Measurements from ENCODE around the gene RAPGEF4. TPM values are rescaled to one million over a fixed set of nuclear protein-coding genes. Genes with fewer than 3 reads are reported as not detected.

RAPGEF4 gene
- total and polyA plus RNA-seq, 9 of the 15 experiments (the other 6 are each of a cell fraction or from before 2014, with no cell fraction given) = 0.04 to 0.33 (median 0.13) TPM; not detected in 6

- no peaks in the 10 kb centered on the region for H3K9me1 ChIP-seq (ENCODE audit: control insufficient read depth, insufficient read depth, low read length)
- ChIA-PET CTCF (ENCODE audit: low intra/inter-chr PET ratio) (no interaction called here), POLR2A (no interaction called here)
- no peaks in the 10 kb centered on the region for H3K4me1 ChIP-seq (replicated peaks in 1 of 2; ENCODE audit: control insufficient read depth in 2 of 2, insufficient read depth in 2 of 2, low read length in 2 of 2)
- H2AFZ ChIP-seq (ENCODE audit: low read depth, low read length) = no peak overlapping the region
- no peak overlapping the region for H3K27ac ChIP-seq (ENCODE audit: extremely low read depth, low read depth, low read length)
- no peak overlapping the region for H3K4me3 ChIP-seq
- no peaks in the 10 kb centered on the region for H3K79me2 ChIP-seq (ENCODE audit: control insufficient read depth, insufficient read depth, low read length)
- no peak overlapping the region for H3K4me2 ChIP-seq (ENCODE audit: insufficient read depth, low read length)
- no peak for FAIRE-seq
- ATAC-seq = no peak
- in situ Hi-C loops (cut with MboI) = no loop called here
- WGBS (ENCODE audit: insufficient coverage, low coverage, missing lambda C conversion rate) = under 1% methylated on average over 7 of the region's 7 CpGs
- no peaks in the 10 kb centered on the region for H4K20me1 ChIP-seq (replicated peaks; ENCODE audit: control insufficient read depth, insufficient read depth, low read length)
- BruUV-seq (replicated peaks) = no TSS peak
- TF ChIP-seq MNT (conservative IDR thresholded peaks at IDR 0.05) (no peak), HDAC8 (tag; IDR thresholded peaks at IDR 0.05) (no peak), ZNF696 (CRISPR knock-in tag; conservative IDR thresholded peaks at IDR 0.05) (no peak), MYBL2 (IDR thresholded peaks at IDR 0.05; ENCODE audit: low read depth) (no peak), MYBL2 (CRISPR knock-in tag; IDR thresholded peaks at IDR 0.05; ENCODE audit: borderline replicate concordance) (no peak), BACH1 (tag; IDR thresholded peaks at IDR 0.05) (no peak), DDX20 (tag; IDR thresholded peaks at IDR 0.05; ENCODE audit: low read depth) (no peak), MXI1 (IDR thresholded peaks at IDR 0.05; ENCODE audit: low read depth, low read length) (no peak)
- intact Hi-C loops (cut with micrococcal nuclease) = no loop called here
- H3K36me3 ChIP-seq (ENCODE audit: control insufficient read depth, insufficient read depth, low read length) = no peaks in the 10 kb centered on the region
- no peak overlapping the region for H3K9ac ChIP-seq (ENCODE audit: insufficient read depth in 1 of 2, low read depth in 2 of 2, low read length in 2 of 2)
- DNase-seq (ENCODE audit: extremely low read depth in 1 of 4, low spot score in 3 of 4) = no peak
- peaks cover 8 to 16% of the 10 kb centered on the region in 2 experiments; a peak in 4 of 5 replicates for H3K27me3 ChIP-seq (ENCODE audit: control insufficient read depth in 2 of 2, insufficient read depth in 2 of 2, low read length in 2 of 2)
- H3K9me3 ChIP-seq (replicated peaks; ENCODE audit: control insufficient read depth, insufficient read depth, low read depth, low read length) = no peaks in the 10 kb centered on the region
Measured at GRCh38 chr2:172739661-172740266, 4.1 kb downstream of the RAPGEF4 start.

Data from K562 (cell line).